Stimulated activated CD4-positive, alpha-beta T cell treated with anti-CD3 and anti-CD28 coated beads, Interleukin-15, amount 100 ng/mL, for 24 hours (primary cell): ENCODE measurements around the gene CNTN4.
"Not testable (repeated sequence)": the region's sequence is repeated elsewhere in the genome, so short reads cannot be mapped to it uniquely, and the experiment has no call there.

Experiments
- DNase-seq: peaks from one replicate; pipeline ENCODE4 v3.0.0-alpha.2; 2020

CNTN4 gene

GRCh38 chr3:2714834-2715233 lies 616.2 kb downstream of the CNTN4 start:
- DNase-seq = no peak

- DNase-seq = no peak
Measured at GRCh38 chr3:2727101-2727500, 628.4 kb downstream of the CNTN4 start.

DNA sequence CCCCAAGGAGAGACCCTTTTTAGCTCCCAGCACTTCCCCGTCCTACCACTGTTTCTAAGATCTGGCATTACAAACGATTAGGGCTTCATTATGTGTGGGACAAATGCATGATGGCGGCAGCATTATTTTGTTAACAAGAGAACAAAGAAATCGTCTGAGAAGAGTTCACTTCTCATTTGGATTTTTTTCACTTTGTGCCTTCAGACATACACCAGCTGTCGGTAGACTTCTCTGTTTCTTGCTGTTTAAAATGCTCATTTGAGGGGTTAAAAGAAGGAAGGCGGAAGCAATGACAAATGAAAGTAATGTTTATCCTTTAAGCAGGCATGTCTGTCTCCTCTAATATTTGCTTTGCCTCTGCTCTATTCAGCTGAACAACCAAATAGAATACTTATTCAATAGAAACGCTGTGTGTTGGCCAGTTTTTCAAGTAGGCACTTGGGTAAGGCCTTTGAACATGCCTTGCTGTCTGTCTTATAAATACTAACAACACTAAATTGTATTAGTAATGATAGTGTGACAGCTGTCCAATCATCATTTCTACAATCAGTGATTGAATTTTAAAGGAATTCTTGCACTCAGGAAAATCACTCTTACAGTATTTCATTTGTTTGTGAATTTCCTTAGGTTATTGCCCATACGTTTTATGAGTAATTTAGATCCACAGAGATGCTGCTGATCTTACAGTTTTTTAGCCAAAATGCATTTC lies 629.1 kb downstream of the CNTN4 start:
- no peak for DNase-seq

DNA sequence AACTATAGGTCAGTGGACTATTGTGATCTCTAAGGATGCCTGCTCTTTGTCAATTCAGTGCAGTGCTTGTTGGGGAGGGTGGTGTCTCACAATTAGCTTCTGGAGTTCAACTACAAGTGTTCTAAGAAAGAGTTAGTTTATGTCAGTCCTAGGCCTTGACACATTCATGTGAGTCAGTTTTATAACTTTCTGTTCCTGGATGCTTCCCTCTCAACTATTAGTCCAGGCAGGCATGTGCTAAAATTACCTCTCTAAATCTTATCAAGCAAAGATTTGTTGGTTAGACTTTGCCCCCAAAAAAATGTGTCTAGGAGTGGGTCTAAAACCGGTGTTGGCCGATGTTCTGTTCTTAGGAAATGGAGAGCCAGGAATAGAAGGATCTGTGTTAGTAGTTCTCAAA lies 633.2 kb downstream of the CNTN4 start:
- DNase-seq = no peak

GRCh38 chr3:2735392-2735894 lies 636.8 kb downstream of the CNTN4 start:
- no peak for DNase-seq

- DNase-seq = no peak
Measured at GRCh38 chr3:2741516-2741915, 642.9 kb downstream of the CNTN4 start.

DNA sequence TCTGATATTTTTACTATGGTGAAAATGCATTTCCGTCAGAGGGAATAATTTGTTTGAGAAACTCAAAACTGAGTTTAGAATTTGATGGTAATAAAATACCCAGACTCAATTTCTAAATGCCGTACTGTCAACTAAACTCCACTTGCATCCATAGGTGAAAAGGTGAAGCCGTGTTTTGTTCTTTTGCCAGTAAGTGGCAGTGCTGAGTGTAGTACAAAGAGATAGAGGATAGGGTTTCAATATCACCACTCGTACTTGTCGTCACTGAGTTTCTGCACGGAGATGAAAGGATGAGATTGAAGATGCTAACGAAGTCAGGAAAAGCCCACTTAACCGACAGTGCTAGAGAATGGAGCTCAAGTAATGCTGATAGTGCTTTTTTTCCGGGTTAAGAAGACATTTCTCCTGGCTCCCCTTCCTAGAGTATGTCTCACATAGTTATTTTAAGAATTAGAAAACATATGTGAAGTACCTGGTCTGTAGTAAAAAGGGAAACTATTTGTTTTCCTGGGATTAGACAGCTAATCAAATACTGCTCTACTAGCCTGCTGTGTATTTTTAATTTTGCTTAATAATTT lies 666.4 kb downstream of the CNTN4 start:
- DNase-seq = no peak

GRCh38 chr3:2770451-2770850 lies 671.8 kb downstream of the CNTN4 start:
- DNase-seq = no peak

GRCh38 chr3:2771193-2771592 lies 672.5 kb downstream of the CNTN4 start:
- no peak for DNase-seq

- no peak for DNase-seq
Measured at GRCh38 chr3:2771741-2772140, 673.1 kb downstream of the CNTN4 start.

DNA sequence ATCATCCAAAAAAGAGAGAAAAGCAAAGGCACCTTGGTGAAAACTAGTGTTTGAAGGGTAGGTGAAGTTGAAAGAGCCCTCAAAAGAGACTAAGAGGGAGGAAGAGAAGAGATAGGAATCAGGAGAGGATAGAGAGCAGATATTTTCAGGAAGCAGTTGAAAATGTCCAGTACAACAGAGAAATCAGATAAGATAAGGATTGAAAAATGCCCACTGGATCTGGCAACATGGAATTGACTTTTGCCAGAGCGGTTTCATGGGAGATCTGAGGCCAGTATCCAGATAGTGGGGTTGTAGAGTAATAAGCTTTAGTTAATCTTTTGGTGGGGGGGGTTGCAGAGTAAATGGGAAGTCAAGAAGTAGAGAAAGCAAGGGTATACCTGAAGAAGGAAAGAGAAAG lies 674.1 kb downstream of the CNTN4 start:
- no peak for DNase-seq

DNA sequence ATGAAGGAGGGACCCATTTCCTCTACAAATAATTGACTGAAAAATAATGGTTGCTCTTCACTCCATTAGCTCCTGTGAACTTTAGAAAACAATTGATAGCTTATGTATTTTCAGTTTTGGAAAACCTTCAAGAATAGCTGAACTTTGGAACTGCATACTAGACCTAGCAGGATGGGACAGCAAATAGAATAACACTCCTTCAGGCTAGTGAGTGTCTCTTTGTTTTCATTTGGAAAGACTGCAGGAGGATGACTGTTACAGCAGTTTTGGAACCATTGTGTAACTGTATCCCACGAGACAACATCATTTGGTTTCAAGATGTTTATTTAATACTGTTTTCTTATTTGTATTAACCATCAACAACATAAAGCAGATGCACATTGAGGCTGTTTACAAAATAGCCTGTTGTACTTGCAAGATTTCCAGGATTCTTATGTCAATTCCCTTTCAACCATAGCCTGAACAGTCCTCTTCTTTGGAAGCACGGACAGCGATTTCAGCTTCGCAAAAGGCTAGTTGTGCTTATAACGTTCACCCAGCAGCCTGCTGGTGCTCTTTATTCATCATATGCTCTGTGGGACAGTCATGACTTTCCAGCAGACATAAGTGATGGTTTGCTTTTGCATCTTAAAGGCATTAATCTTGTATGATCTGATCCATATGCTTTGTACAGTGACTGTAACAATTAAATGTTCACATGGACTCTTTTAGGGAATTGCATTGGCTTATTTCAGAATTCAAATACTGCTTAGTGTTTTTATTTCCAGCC lies 676.0 kb downstream of the CNTN4 start:
- no peak for DNase-seq

- DNase-seq = no peak
Measured at GRCh38 chr3:2783261-2783660, 684.6 kb downstream of the CNTN4 start.

DNA sequence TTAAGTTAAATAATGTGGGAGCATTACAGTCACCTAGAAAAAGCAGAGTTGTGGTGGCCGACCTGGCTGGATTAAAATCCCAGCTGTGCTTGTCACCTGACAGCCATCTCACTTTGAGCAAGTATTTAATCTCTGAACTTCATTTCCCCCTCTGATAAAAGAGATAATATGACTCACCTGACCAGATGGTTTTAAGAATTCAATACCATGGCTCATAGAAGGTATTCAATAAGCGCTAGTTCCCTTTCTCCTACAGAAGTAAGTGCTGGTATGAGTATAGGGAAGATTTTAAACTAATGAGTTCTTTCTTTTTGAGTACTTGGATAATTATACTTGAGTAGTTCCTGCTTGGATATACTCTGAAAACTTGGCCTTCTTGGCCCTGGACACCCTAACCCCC lies 686.0 kb downstream of the CNTN4 start:
- no peak for DNase-seq

GRCh38 chr3:2790266-2790815 lies 691.7 kb downstream of the CNTN4 start:
- DNase-seq = no peak

DNA sequence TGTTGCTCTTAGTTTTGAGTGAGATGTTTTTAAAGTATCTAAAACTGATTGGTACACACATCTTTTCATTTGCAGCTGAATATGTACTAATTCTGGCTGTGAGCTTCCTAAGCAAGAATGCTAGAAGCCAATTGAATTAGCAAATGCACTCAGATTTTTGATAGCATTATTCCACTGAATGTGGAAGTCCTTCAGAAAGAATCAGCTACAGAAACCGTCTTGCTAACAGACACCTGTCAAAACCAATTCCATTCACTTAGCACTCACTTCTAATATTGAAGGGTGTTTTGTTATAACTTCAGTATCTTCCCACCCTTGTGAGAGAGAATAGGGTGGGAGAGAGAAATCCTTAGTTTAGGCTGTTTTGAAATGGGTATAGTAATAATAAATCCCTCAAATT lies 693.8 kb downstream of the CNTN4 start:
- DNase-seq = no peak

- DNase-seq = no peak
Measured at GRCh38 chr3:2793987-2794386, 695.3 kb downstream of the CNTN4 start.

GRCh38 chr3:2802429-2802828 lies 703.8 kb downstream of the CNTN4 start:
- DNase-seq = no peak

- DNase-seq = no peak
Measured at GRCh38 chr3:2807514-2807913, 708.8 kb downstream of the CNTN4 start.

DNA sequence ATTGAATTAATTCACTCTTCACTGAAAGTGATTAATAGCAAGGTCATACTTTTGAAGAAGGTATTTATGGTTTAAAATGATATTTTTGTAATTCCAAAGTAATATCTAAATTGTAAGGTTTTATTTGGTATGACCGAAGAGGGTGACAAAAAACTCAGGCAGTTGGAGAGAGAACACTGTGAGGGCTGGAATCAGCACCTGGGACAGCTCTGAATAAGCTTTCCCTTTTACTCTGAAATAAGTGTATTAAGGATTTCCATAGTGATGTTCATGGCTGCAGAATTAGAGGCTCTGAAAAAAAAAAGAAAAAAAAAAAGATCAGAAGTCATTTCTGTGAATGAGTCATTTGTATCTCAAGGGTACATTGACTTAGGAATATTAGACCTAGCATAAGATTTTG lies 712.1 kb downstream of the CNTN4 start:
- DNase-seq = no peak

DNA sequence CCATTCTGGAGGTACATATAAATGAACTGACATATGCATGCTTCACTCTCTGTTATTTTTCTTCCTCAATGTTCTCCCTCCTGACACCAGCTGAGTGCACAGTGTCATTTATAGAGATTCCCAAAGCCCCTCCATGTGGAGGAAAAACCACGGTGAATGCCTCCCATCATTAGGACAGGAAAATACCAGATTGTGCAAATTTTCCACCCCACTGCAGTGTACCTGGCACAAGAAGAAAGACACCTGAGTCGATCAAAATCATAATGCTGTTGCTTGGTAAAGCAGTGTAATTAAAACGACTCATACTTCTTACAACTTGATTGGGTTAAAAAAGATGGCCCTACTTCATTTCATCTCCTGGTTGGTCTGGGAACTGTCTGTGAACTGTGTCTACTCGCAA lies 720.9 kb downstream of the CNTN4 start:
- DNase-seq = no peak

GRCh38 chr3:2820982-2821381 lies 722.3 kb downstream of the CNTN4 start:
- DNase-seq = not testable (repeated sequence)

GRCh38 chr3:2822611-2823010 lies 723.9 kb downstream of the CNTN4 start:
- no peak for DNase-seq

- DNase-seq = no peak
Measured at GRCh38 chr3:2823031-2823430, 724.4 kb downstream of the CNTN4 start.
